SK-N-SH (cell line): ENCODE data around the gene SPIN1. TPM values are rescaled to one million over a fixed set of nuclear protein-coding genes. Genes with fewer than 3 reads are reported as not detected.

Experiments
- CTCF ChIA-PET: fragments of 300-600, 350-600 bp; formaldehyde crosslinking; extraction: SDS; loops from one replicate; lab custom pipeline; 2021; lab: Yijun Ruan, JAX
- POLR2A ChIA-PET: fragments of 350-600 bp; sonication (Branson Sonifier 250); formaldehyde crosslinking; extraction: SDS; loops from one replicate; lab custom pipeline; 2020; ENCODE audit warnings: antibody characterized with exemption, inconsistent platforms; lab: Yijun Ruan, JAX
- DNase-seq: peaks from one replicate; pipeline ENCODE4 v3.0.0; 2012
- H2AFZ ChIP-seq: fragments of 200-600 bp; sonication (generic); 2 replicates; pipeline ENCODE4 v1.8.1; 2016; ENCODE audit warnings: antibody characterized with exemption, mild to moderate bottlenecking, low read depth
- H3F3A ChIP-seq: fragments of 200-600 bp; sonication (generic); replicated peaks from 2 replicates; pipeline ENCODE3; 2016; ENCODE audit warnings: antibody characterized with exemption, mild to moderate bottlenecking; ENCODE audit not compliant: insufficient read depth
- H3K27ac ChIP-seq, 2 experiments: fragments of 200-500 bp in 1 of 2; fragments of 200-600 bp in 1 of 2; sonication (Bioruptor generic) in 1 of 2; sonication (generic), shearing (Covaris generic) in 1 of 2; 2 replicates each; pipeline versions ENCODE4 v1.5.1 to v1.6.1; 2014 to 2016; ENCODE audit warnings: low read depth in 2 of 2, inconsistent platforms in 1 of 2, low read length in 1 of 2, mild to moderate bottlenecking in 1 of 2, mixed read lengths in 1 of 2
- H3K27me3 ChIP-seq: fragments of 200-600 bp; sonication (generic), shearing (Covaris generic); 2 replicates; pipeline ENCODE4 v1.6.1; 2016; ENCODE audit warnings: mixed run types; ENCODE audit not compliant: insufficient read depth
- H3K36me3 ChIP-seq, 2 experiments: fragments of 200-500 bp in 1 of 2; fragments of 200-600 bp in 1 of 2; sonication (Bioruptor generic) in 1 of 2; sonication (generic) in 1 of 2; replicated peaks in 1 of 2; 2 replicates each; pipeline versions ENCODE3 to v1.5.1; 2014 to 2016; ENCODE audit warnings: low read length in 1 of 2, mild to moderate bottlenecking in 1 of 2; ENCODE audit not compliant: insufficient read depth in 2 of 2, control insufficient read depth in 1 of 2
- H3K4me1 ChIP-seq, 2 experiments: fragments of 200-500 bp in 1 of 2; fragments of 200-600 bp in 1 of 2; sonication (Bioruptor generic) in 1 of 2; sonication (generic), shearing (Covaris generic) in 1 of 2; 2 replicates each; pipeline versions ENCODE4 v1.5.1 to v1.6.1; 2014 to 2016; ENCODE audit warnings: low read depth in 1 of 2, low read length in 1 of 2, mixed run types in 1 of 2; ENCODE audit not compliant: insufficient read depth in 2 of 2, control insufficient read depth in 1 of 2
- H3K4me2 ChIP-seq: fragments of 200-600 bp; sonication (generic), shearing (Covaris generic); 2 replicates; pipeline ENCODE4 v1.6.1; 2017; ENCODE audit warnings: mixed run types
- H3K4me3 ChIP-seq, 2 experiments: fragments of 200-500 bp in 1 of 2; fragments of 200-600 bp in 1 of 2; sonication (Bioruptor generic) in 1 of 2; sonication (generic), shearing (Covaris generic) in 1 of 2; 2 replicates each; pipeline versions ENCODE4 v1.5.1 to v1.8.1; 2014 to 2016; ENCODE audit warnings: low read depth in 2 of 2, inconsistent platforms in 1 of 2, low read length in 1 of 2, mild to moderate bottlenecking in 1 of 2, mixed read lengths in 1 of 2, moderate library complexity in 1 of 2
- H3K79me2 ChIP-seq: fragments of 200-600 bp; sonication (generic); 2 replicates; pipeline ENCODE4 v1.8.1; 2017; ENCODE audit warnings: mild to moderate bottlenecking; ENCODE audit not compliant: insufficient read depth
- H3K9ac ChIP-seq: fragments of 200-600 bp; sonication (generic); 2 replicates; pipeline ENCODE4 v1.6.1; 2017; ENCODE audit warnings: mixed run types
- H3K9me2 ChIP-seq: fragments of 200-600 bp; sonication (generic); 2 replicates; pipeline ENCODE4 v1.6.1; 2017; ENCODE audit warnings: mixed run types
- H3K9me3 ChIP-seq: fragments of 200-600 bp; sonication (generic); 2 replicates; pipeline ENCODE4 v1.6.1; 2017; ENCODE audit warnings: mixed run types, mild to moderate bottlenecking, moderate library complexity
- H4K20me1 ChIP-seq: fragments of 200-600 bp; sonication (generic); 2 replicates; pipeline ENCODE4 v1.6.1; 2017; ENCODE audit warnings: mild to moderate bottlenecking, mixed run types; ENCODE audit not compliant: insufficient read depth
- EZH2phosphoT487 ChIP-seq: fragments of 200-600 bp; sonication (generic); IDR thresholded peaks from 2 replicates; pipeline ENCODE4 v1.6.1; 2017; ENCODE audit warnings: low read depth, mixed run types, mild to moderate bottlenecking, antibody characterized with exemption, moderate library complexity, borderline replicate concordance
- FOSL2 ChIP-seq: IDR thresholded peaks from 2 replicates; pipeline ENCODE4 v1.4.0; 2012; ENCODE audit warnings: low read depth, mild to moderate bottlenecking, moderate library complexity, borderline replicate concordance
- FOXM1 ChIP-seq: IDR thresholded peaks from 2 replicates; pipeline ENCODE4 v1.4.0; 2012; ENCODE audit warnings: low read depth, mild to moderate bottlenecking
- GATA2 ChIP-seq: sonication (generic); formaldehyde crosslinking; IDR thresholded peaks from 2 replicates; pipeline ENCODE4 v1.5.0; 2020; ENCODE audit warnings: mild to moderate bottlenecking, missing genetic modification reagents
- PBX3 ChIP-seq: IDR thresholded peaks from 2 replicates; pipeline ENCODE4; 2012
- RAD21 ChIP-seq: IDR thresholded peaks from 2 replicates; pipeline ENCODE4 v1.6.1; 2012; ENCODE audit warnings: mild to moderate bottlenecking, low read length
- RXRA ChIP-seq: IDR thresholded peaks from 2 replicates; pipeline ENCODE4 v1.4.0; 2012; ENCODE audit warnings: low read depth, mild to moderate bottlenecking, borderline replicate concordance
- SIN3A ChIP-seq: IDR thresholded peaks from 2 replicates; pipeline ENCODE4 v1.6.1; 2012; ENCODE audit warnings: low read depth, mild to moderate bottlenecking, low read length, moderate library complexity, borderline replicate concordance
- TCF12 ChIP-seq: IDR thresholded peaks from 2 replicates; pipeline ENCODE4 v1.4.0; 2012
- YY1 ChIP-seq: IDR thresholded peaks from 2 replicates; pipeline ENCODE4 v1.4.0; 2012; ENCODE audit warnings: low read depth, mild to moderate bottlenecking
- WGBS: methylation state at CpG from one replicate; pipeline ENCODE4 v1.1.6; 2017; ENCODE audit warnings: low lambda C conversion rate; 5-methylcytosine and 5-hydroxymethylcytosine counted together
- polyA plus RNA-seq, 3 experiments: library from polyadenylated mRNA; depleted of rRNA; stranded (reverse); fragments of >200 nt; gene quantifications; 2 replicates each; pipeline ENCODE4 v1.2.3, GENCODE V29; 2012

Gene SPIN1
- polyA plus RNA-seq, 1 of the 3 experiments (the other 2 are of a cell fraction): 35.8 TPM

- no peak for TF ChIP-seq EZH2phosphoT487
- TF ChIP-seq TCF12: no peak
- no peak for TF ChIP-seq YY1
- TF ChIP-seq FOXM1: no peak
These were observed 29.8 kb downstream of the SPIN1 start (continued) for GRCh38 chr9:88418025-88418424.

GRCh38 chr9:88418715-88419540 is 30.7 kb downstream of the SPIN1 start:
- H3K9ac ChIP-seq: no peak overlapping the region
- H3K4me1 ChIP-seq: no peaks in the 10 kb centered on the region
- no peaks in the 10 kb centered on the region for H3K9me2 ChIP-seq
- peaks cover 16% of the 10 kb centered on the region; the same call in 1 of the 2 replicates for H4K20me1 ChIP-seq
- peaks cover 98% of the 10 kb centered on the region for H3K79me2 ChIP-seq
- no peak overlapping the region for H2AFZ ChIP-seq
- no peak for DNase-seq
- WGBS: 84% methylated on average over 7 of the region's 7 CpGs
- POLR2A ChIA-PET: no interaction called here
- no peaks in the 10 kb centered on the region for H3K27me3 ChIP-seq
- no peak overlapping the region for H3K27ac ChIP-seq
- H3K9me3 ChIP-seq: 0 out of 2 replicates have a peak, but pooled peaks cover 13% of the 10 kb centered on the region
- peaks cover 25% of the 10 kb centered on the region for H3F3A ChIP-seq
- peaks cover 12 to 66% of the 10 kb centered on the region in 2 experiments for H3K36me3 ChIP-seq
- no peak overlapping the region for H3K4me3 ChIP-seq
- CTCF ChIA-PET: no interaction called here
- H3K4me2 ChIP-seq: no peak overlapping the region
- TF ChIP-seq EZH2phosphoT487: no peak
- TF ChIP-seq YY1: no peak
- 0 out of 2 replicates have a peak, but pooled peaks have one; percentile 25 for TF ChIP-seq PBX3
- no peak for TF ChIP-seq GATA2 (CRISPR knock-in tag)
- TF ChIP-seq FOSL2: no peak
- no peak for TF ChIP-seq RXRA
- no peak for TF ChIP-seq FOXM1
- no peak for TF ChIP-seq SIN3A

- no peak for DNase-seq
- 97% methylated on average over 7 of the region's 7 CpGs for WGBS
- Histone ChIP-seq H3K27ac (no peak overlapping the region), H3K9ac (no peak overlapping the region), H3K4me3 (no peak overlapping the region), H3K9me3 (0 out of 2 replicates have a peak, but pooled peaks cover 13% of the 10 kb centered on the region), H3K4me2 (no peak overlapping the region), H3K9me2 (no peaks in the 10 kb centered on the region), H3K79me2 (peaks cover 98% of the 10 kb centered on the region), H2AFZ (no peak overlapping the region), H3F3A (peaks cover 25% of the 10 kb centered on the region), H4K20me1 (peaks cover 12% of the 10 kb centered on the region; the same call in 1 of the 2 replicates), H3K36me3 (peaks cover 15 to 73% of the 10 kb centered on the region in 2 experiments), H3K4me1 (no peaks in the 10 kb centered on the region), H3K27me3 (no peaks in the 10 kb centered on the region)
- ChIA-PET POLR2A (no interaction called here), CTCF (no interaction called here)
- no peak for TF ChIP-seq RAD21
These were observed 32.0 kb downstream of the SPIN1 start for GRCh38 chr9:88420227-88420626.
